LNCaP clone FGC (cell line): ENCODE measurements around the gene ZNF804A.

Source experiments
- DNase-seq: peaks from one replicate; pipeline ENCODE4 v3.0.0-alpha.2; 2011; ENCODE audit warnings: low read depth
- H3K4me3 ChIP-seq: 2 replicates; pipeline ENCODE4 v1.5.1; 2011; ENCODE audit warnings: mild to moderate bottlenecking, low read depth, low read length, control low read depth
- CTCF ChIP-seq: IDR thresholded peaks from 2 replicates; pipeline ENCODE4 v1.5.1; 2012; ENCODE audit warnings: mild to moderate bottlenecking; ENCODE audit not compliant: control insufficient read depth, insufficient read depth; ENCODE audit errors: extremely low read depth

The ZNF804A gene

GRCh38 chr2:184637781-184638180 is 39.5 kb downstream of the ZNF804A start:
- DNase-seq = no peak
- TF ChIP-seq CTCF = no peak
- no peak overlapping the region for H3K4me3 ChIP-seq

GRCh38 chr2:184644685-184645084 is 46.4 kb downstream of the ZNF804A start:
- TF ChIP-seq CTCF = no peak
- no peak overlapping the region for H3K4me3 ChIP-seq
- no peak for DNase-seq

GRCh38 chr2:184646177-184646576 is 47.8 kb downstream of the ZNF804A start:
- no peak for DNase-seq
- H3K4me3 ChIP-seq = no peak overlapping the region
- TF ChIP-seq CTCF = no peak

GRCh38 chr2:184646593-184646992 is 48.3 kb downstream of the ZNF804A start:
- no peak for TF ChIP-seq CTCF
- DNase-seq = no peak
- no peak overlapping the region for H3K4me3 ChIP-seq

- no peak overlapping the region for H3K4me3 ChIP-seq
- TF ChIP-seq CTCF = no peak
- no peak for DNase-seq
Observed at GRCh38 chr2:184654945-184655344, 56.6 kb downstream of the ZNF804A start.

- no peak for DNase-seq
- no peak overlapping the region for H3K4me3 ChIP-seq
- no peak for TF ChIP-seq CTCF
Observed at GRCh38 chr2:184677171-184677570, 78.8 kb downstream of the ZNF804A start.

- H3K4me3 ChIP-seq = no peak overlapping the region
- DNase-seq = no peak
- TF ChIP-seq CTCF = no peak
Observed at GRCh38 chr2:184679219-184680018, 81.1 kb downstream of the ZNF804A start.
